ENCODE measurements around the gene GARIN1A.

DNA sequence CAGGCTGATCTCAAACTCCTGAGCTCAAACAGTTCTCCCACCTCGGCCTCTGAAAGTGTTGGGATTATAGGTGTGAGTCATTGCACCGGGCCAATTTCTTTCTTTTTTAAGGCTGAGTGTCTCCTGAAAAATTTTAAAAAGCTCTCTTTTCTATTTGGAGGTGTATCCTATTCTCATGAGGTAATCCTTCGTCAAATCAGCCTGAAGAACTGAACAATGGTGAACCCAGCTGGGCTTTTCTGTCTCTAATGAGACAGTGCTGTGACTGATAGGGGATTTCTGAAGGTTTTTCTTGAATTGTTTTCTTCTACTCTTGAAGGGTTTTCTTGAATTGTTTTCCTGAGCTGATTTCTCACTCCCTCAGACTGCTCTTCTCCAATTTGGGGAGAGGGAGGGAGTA lies 36.1 kb downstream of the GARIN1A start:
- TF ChIP-seq CTCF (IDR thresholded peaks at IDR 0.05) (no peak), POLR2A (IDR thresholded peaks at IDR 0.05) (no peak)

Measured in adrenal gland (tissue), 5 donors.